IMR-90 (cell line): Measurements from ENCODE around the gene CCPG1.

Experiments used
- CHD1 ChIP-seq: IDR thresholded peaks from 2 replicates; pipeline ENCODE4 v1.6.1; 2012; ENCODE audit warnings: low read depth, low read length, improper control_type of control experiment
- MXI1 ChIP-seq: IDR thresholded peaks from 2 replicates; pipeline ENCODE4 v1.6.1; 2012; ENCODE audit warnings: low read depth, mild to moderate bottlenecking, low read length, moderate library complexity, borderline replicate concordance
- TF ChIP-seq, protein P1 (sequence below): conservative IDR thresholded peaks from 2 replicates; pipeline ENCODE4 v1.5.1; 2012; ENCODE audit warnings: mild to moderate bottlenecking, low read depth, low read length, improper control_type of control experiment

DNA sequence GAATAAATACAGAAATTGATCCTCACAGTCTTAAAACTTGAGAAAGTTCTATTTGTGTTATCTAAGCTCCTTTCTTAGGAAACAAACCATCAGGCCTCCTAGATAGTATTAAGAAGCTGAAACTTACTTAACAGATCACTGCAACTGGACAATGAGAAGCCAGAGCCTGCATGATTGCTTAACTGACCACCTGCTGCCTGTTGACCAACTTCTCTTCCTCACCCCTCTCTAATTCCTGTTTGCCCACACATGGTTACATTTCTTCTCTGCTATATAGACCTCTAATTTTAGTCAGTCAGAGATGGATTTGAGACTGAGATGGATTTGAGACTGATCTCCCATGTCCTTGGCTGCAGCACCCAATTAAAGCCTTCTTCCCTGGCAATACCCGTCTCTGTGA is 13.5 kb downstream of the CCPG1 start:
- no peak for TF ChIP-seq MXI1
- TF ChIP-seq, protein P1, sequence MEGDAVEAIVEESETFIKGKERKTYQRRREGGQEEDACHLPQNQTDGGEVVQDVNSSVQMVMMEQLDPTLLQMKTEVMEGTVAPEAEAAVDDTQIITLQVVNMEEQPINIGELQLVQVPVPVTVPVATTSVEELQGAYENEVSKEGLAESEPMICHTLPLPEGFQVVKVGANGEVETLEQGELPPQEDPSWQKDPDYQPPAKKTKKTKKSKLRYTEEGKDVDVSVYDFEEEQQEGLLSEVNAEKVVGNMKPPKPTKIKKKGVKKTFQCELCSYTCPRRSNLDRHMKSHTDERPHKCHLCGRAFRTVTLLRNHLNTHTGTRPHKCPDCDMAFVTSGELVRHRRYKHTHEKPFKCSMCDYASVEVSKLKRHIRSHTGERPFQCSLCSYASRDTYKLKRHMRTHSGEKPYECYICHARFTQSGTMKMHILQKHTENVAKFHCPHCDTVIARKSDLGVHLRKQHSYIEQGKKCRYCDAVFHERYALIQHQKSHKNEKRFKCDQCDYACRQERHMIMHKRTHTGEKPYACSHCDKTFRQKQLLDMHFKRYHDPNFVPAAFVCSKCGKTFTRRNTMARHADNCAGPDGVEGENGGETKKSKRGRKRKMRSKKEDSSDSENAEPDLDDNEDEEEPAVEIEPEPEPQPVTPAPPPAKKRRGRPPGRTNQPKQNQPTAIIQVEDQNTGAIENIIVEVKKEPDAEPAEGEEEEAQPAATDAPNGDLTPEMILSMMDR: no peak
- no peak for TF ChIP-seq CHD1
